ENCODE results near the gene PTPN4. TPM values are rescaled to one million over a fixed set of nuclear protein-coding genes. Genes with fewer than 3 reads are reported as not detected.
A peak's percentile ranks its signal among the peaks of the same experiment; 100 is the strongest.

PTPN4 gene
- total and polyA plus RNA-seq, 9 of the 15 experiments (the other 6 are each of a cell fraction or from before 2014, with no cell fraction given) = 5.0 to 32.8 (median 27.3) TPM

GRCh38 chr2:119736021-119736420, 23.7 kb upstream of the PTPN4 start:
- Histone ChIP-seq H3K36me3 (ENCODE audit: control insufficient read depth, insufficient read depth, low read length) (no peaks in the 10 kb centered on the region), H3K4me2 (ENCODE audit: insufficient read depth, low read length) (no peak overlapping the region), H2AFZ (ENCODE audit: low read depth, low read length) (no peak overlapping the region), H3K9me3 (replicated peaks; ENCODE audit: control insufficient read depth, insufficient read depth, low read depth, low read length) (no peaks in the 10 kb centered on the region), H3K27ac (ENCODE audit: extremely low read depth, low read depth, low read length) (no peak overlapping the region), H4K20me1 (replicated peaks; ENCODE audit: control insufficient read depth, insufficient read depth, low read length) (no peaks in the 10 kb centered on the region), H3K4me1 (replicated peaks in 1 of 2; ENCODE audit: control insufficient read depth in 2 of 2, insufficient read depth in 2 of 2, low read length in 2 of 2) (no peaks in the 10 kb centered on the region; a peak in 1 of 5 replicates), H3K9ac (ENCODE audit: insufficient read depth in 1 of 2, low read depth in 2 of 2, low read length in 2 of 2) (no peak overlapping the region), H3K79me2 (ENCODE audit: control insufficient read depth, insufficient read depth, low read length) (no peaks in the 10 kb centered on the region), H3K4me3 (no peak overlapping the region), H3K9me1 (ENCODE audit: control insufficient read depth, insufficient read depth, low read length) (no peaks in the 10 kb centered on the region), H3K27me3 (ENCODE audit: control insufficient read depth in 2 of 2, insufficient read depth in 2 of 2, low read length in 2 of 2) (peaks cover 50 to 70% of the 10 kb centered on the region in 2 experiments)
- WGBS (ENCODE audit: insufficient coverage, low coverage, missing lambda C conversion rate) = 1% methylated on average over 5 of the region's 5 CpGs
- BruUV-seq (replicated peaks) = no TSS peak
- ATAC-seq (no peak), DNase-seq (ENCODE audit: extremely low read depth in 1 of 4, low spot score in 3 of 4) (no peak), FAIRE-seq (no peak)
- TF ChIP-seq KAT8 (IDR thresholded peaks at IDR 0.05; ENCODE audit: low read depth) (no peak), EGR1 (conservative IDR thresholded peaks at IDR 0.05) (no peak), BRD4 (IDR thresholded peaks at IDR 0.05) (no peak)
- ChIA-PET POLR2A (interaction anchor here (0.7 to 1.9 kb wide), 2 partner anchors 13 to 1418 kb away, joined by 3 to 6 read pairs; no protein-coding TSS in a partner anchor), CTCF (ENCODE audit: low intra/inter-chr PET ratio) (no interaction called here)
- intact Hi-C loops (cut with micrococcal nuclease) (no loop called here), in situ Hi-C loops (cut with MboI) (no loop called here)

- FAIRE-seq (no peak), ATAC-seq (no peak), DNase-seq (ENCODE audit: extremely low read depth in 1 of 4, low spot score in 3 of 4) (no peak)
- H3K9me3 ChIP-seq (replicated peaks; ENCODE audit: control insufficient read depth, insufficient read depth, low read depth, low read length) = no peaks in the 10 kb centered on the region
- no peaks in the 10 kb centered on the region for H3K79me2 ChIP-seq (ENCODE audit: control insufficient read depth, insufficient read depth, low read length)
- ChIA-PET CTCF (ENCODE audit: low intra/inter-chr PET ratio) (no interaction called here), POLR2A (interaction anchor here (0.6 to 0.8 kb wide), 2 partner anchors 18 to 1204 kb away, joined by 3 read pairs; no protein-coding TSS in a partner anchor)
- TF ChIP-seq DMBX1 (CRISPR knock-in tag; IDR thresholded peaks at IDR 0.05; ENCODE audit: borderline replicate concordance) (no peak), CXXC5 (CRISPR knock-in tag; IDR thresholded peaks at IDR 0.05) (no peak), ZZZ3 (IDR thresholded peaks at IDR 0.05) (no peak), ELF2 (CRISPR knock-in tag; IDR thresholded peaks at IDR 0.05) (no peak), SAFB (IDR thresholded peaks at IDR 0.05; ENCODE audit: borderline replicate concordance, low read depth, low read length) (no peak), MEF2D (tag; conservative IDR thresholded peaks at IDR 0.05; ENCODE audit: low read depth) (no peak), SFPQ (IDR thresholded peaks at IDR 0.05; ENCODE audit: low read depth, low read length) (no peak), HNRNPLL (IDR thresholded peaks at IDR 0.05; ENCODE audit: low read depth, low read length, poor library complexity, severe bottlenecking) (no peak), CREM (IDR thresholded peaks at IDR 0.05; ENCODE audit: low read depth) (no peak), CREB3L1 (IDR thresholded peaks at IDR 0.05; ENCODE audit: borderline replicate concordance, low read depth) (no peak)
- no peak overlapping the region for H3K4me2 ChIP-seq (ENCODE audit: insufficient read depth, low read length)
- no peaks in the 10 kb centered on the region for H3K9me1 ChIP-seq (ENCODE audit: control insufficient read depth, insufficient read depth, low read length)
- no peaks in the 10 kb centered on the region for H4K20me1 ChIP-seq (replicated peaks; ENCODE audit: control insufficient read depth, insufficient read depth, low read length)
- in situ Hi-C loops (cut with MboI) = no loop called here
- no peak overlapping the region for H3K27ac ChIP-seq (ENCODE audit: extremely low read depth, low read depth, low read length)
- H3K4me1 ChIP-seq (replicated peaks in 1 of 2; ENCODE audit: control insufficient read depth in 2 of 2, insufficient read depth in 2 of 2, low read length in 2 of 2) = no peaks in the 10 kb centered on the region; a peak in 1 of 5 replicates
- intact Hi-C loops (cut with micrococcal nuclease) = no loop called here
- WGBS (ENCODE audit: insufficient coverage, low coverage, missing lambda C conversion rate) = 3% methylated on average over 3 of the region's 3 CpGs
- H3K27me3 ChIP-seq (ENCODE audit: control insufficient read depth in 2 of 2, insufficient read depth in 2 of 2, low read length in 2 of 2) = peaks cover 30 to 51% of the 10 kb centered on the region in 2 experiments
- no peak overlapping the region for H3K4me3 ChIP-seq
- no peak overlapping the region for H2AFZ ChIP-seq (ENCODE audit: low read depth, low read length)
- no TSS peak for BruUV-seq (replicated peaks)
- H3K9ac ChIP-seq (ENCODE audit: insufficient read depth in 1 of 2, low read depth in 2 of 2, low read length in 2 of 2) = peak overlapping the region in 1 of 2 experiments; percentile 19; a peak in 1 of 4 replicates
- H3K36me3 ChIP-seq (ENCODE audit: control insufficient read depth, insufficient read depth, low read length) = no peaks in the 10 kb centered on the region
Observed at GRCh38 chr2:119739580-119740255, 20.0 kb upstream of the PTPN4 start.

Data from K562 (cell line).